GM21360 (cell line): ENCODE measurements around the gene SEBOX.

Experiments used
- ATAC-seq: cut with Tn5 transposase; IDR thresholded peaks from one replicate; pipeline ENCODE4 v1.9.1; 2021; ENCODE audit warnings: mild to moderate bottlenecking, moderate library complexity; ENCODE audit not compliant: unreplicated experiment

Gene SEBOX

GRCh38 chr17:28369684-28370034 is 4.7 kb upstream of the SEBOX start:
- ATAC-seq = no peak

- ATAC-seq = no peak
Measured at GRCh38 chr17:28368915-28369683, 4.1 kb upstream of the SEBOX start.

GRCh38 chr17:28368306-28368831 is 3.4 kb upstream of the SEBOX start:
- no peak for ATAC-seq

GRCh38 chr17:28367641-28368305 is 2.8 kb upstream of the SEBOX start:
- no peak for ATAC-seq

GRCh38 chr17:28366605-28367004 is 1.6 kb upstream of the SEBOX start:
- no peak for ATAC-seq

- ATAC-seq = no peak
Measured at GRCh38 chr17:28365487-28365886, 488 bp upstream of the SEBOX start.

GRCh38 chr17:28363776-28364650 is 986 bp downstream of the SEBOX start:
- ATAC-seq = no peak

GRCh38 chr17:28363186-28363585 is 1.8 kb downstream of the SEBOX start:
- ATAC-seq = no peak

GRCh38 chr17:28357901-28358197 is 7.2 kb downstream of the SEBOX start:
- ATAC-seq = peak; percentile 4

- ATAC-seq = peak; percentile 82
Measured at GRCh38 chr17:28357061-28357900, 7.7 kb downstream of the SEBOX start, which contains the start of gene POLDIP2. Gene POLDIP2, minus strand, starts transcription at chr17:28357527. Its CDS starts 79 bp downstream, at chr17:28357448.

- no peak for ATAC-seq
Measured at GRCh38 chr17:28350271-28350670, 14.7 kb downstream of the SEBOX start.

- ATAC-seq = no peak
Measured at GRCh38 chr17:28348979-28349378, 16.0 kb downstream of the SEBOX start.

GRCh38 chr17:28347261-28347891 is 17.6 kb downstream of the SEBOX start:
- ATAC-seq = no peak

GRCh38 chr17:28346746-28347246 is 18.2 kb downstream of the SEBOX start:
- no peak for ATAC-seq

- ATAC-seq = no peak
Measured at GRCh38 chr17:28346199-28346580, 18.8 kb downstream of the SEBOX start.

GRCh38 chr17:28345419-28346198 is 19.4 kb downstream of the SEBOX start:
- ATAC-seq = no peak

- ATAC-seq = no peak
Measured at GRCh38 chr17:28344435-28344901, 20.5 kb downstream of the SEBOX start.

GRCh38 chr17:28344011-28344410 is 21.0 kb downstream of the SEBOX start:
- no peak for ATAC-seq

GRCh38 chr17:28343491-28343932 is 21.5 kb downstream of the SEBOX start:
- no peak for ATAC-seq
